GM21717 (cell line): ENCODE results near the gene S100A11.

Experiments used
- ATAC-seq: cut with Tn5 transposase; IDR thresholded peaks from one replicate; pipeline ENCODE4 v1.9.1; 2021; ENCODE audit warnings: mild to moderate bottlenecking, moderate library complexity; ENCODE audit not compliant: unreplicated experiment

Gene S100A11

GRCh38 chr1:152039886-152040285 is 3.1 kb upstream of the S100A11 start:
- no peak for ATAC-seq

GRCh38 chr1:152039461-152039860 is 2.7 kb upstream of the S100A11 start:
- ATAC-seq = no peak

GRCh38 chr1:152038871-152039270 is 2.1 kb upstream of the S100A11 start:
- ATAC-seq = no peak

- no peak for ATAC-seq
These were observed 1.1 kb downstream of the S100A11 start for GRCh38 chr1:152035539-152036266.

- peak; percentile 50 for ATAC-seq
These were observed 1.9 kb downstream of the S100A11 start for GRCh38 chr1:152034654-152035538.

- ATAC-seq = peak; percentile 19
These were observed 2.5 kb downstream of the S100A11 start for GRCh38 chr1:152034324-152034653.

- ATAC-seq = no peak
These were observed 6.9 kb downstream of the S100A11 start for GRCh38 chr1:152029929-152030211.

- no peak for ATAC-seq
These were observed 7.5 kb downstream of the S100A11 start for GRCh38 chr1:152029144-152029928.

GRCh38 chr1:152026895-152027294 is 9.9 kb downstream of the S100A11 start:
- ATAC-seq = no peak

- no peak for ATAC-seq
These were observed 12.6 kb downstream of the S100A11 start for GRCh38 chr1:152024223-152024622.

- no peak for ATAC-seq
These were observed 13.6 kb downstream of the S100A11 start for GRCh38 chr1:152023221-152023620.

GRCh38 chr1:152022474-152022873 is 14.3 kb downstream of the S100A11 start:
- ATAC-seq = no peak

- ATAC-seq = no peak
These were observed 15.2 kb downstream of the S100A11 start for GRCh38 chr1:152021569-152021968.

GRCh38 chr1:152020849-152021248 is 16.0 kb downstream of the S100A11 start:
- ATAC-seq = no peak

GRCh38 chr1:152018537-152018936 is 18.3 kb downstream of the S100A11 start:
- no peak for ATAC-seq

- no peak for ATAC-seq
These were observed 21.0 kb downstream of the S100A11 start for GRCh38 chr1:152015766-152016165.

- no peak for ATAC-seq
These were observed 21.9 kb downstream of the S100A11 start for GRCh38 chr1:152014943-152015342.

GRCh38 chr1:152013664-152014237 is 23.1 kb downstream of the S100A11 start:
- no peak for ATAC-seq

- no peak for ATAC-seq
These were observed 27.1 kb downstream of the S100A11 start for GRCh38 chr1:152009691-152010090.

GRCh38 chr1:152007047-152007446 is 29.8 kb downstream of the S100A11 start:
- ATAC-seq = no peak

- ATAC-seq = no peak
These were observed 31.4 kb downstream of the S100A11 start for GRCh38 chr1:152005360-152005912.
